ENCODE data around the gene TBC1D5. TPM values are rescaled to one million over a fixed set of nuclear protein-coding genes. Genes with fewer than 3 reads are reported as not detected.
"Not testable (repeated sequence)": the region's sequence is repeated elsewhere in the genome, so short reads cannot be mapped to it uniquely, and the experiment has no call there.

Gene TBC1D5
- total RNA-seq, 1 donor from 2014 or later = 106 TPM

DNA sequence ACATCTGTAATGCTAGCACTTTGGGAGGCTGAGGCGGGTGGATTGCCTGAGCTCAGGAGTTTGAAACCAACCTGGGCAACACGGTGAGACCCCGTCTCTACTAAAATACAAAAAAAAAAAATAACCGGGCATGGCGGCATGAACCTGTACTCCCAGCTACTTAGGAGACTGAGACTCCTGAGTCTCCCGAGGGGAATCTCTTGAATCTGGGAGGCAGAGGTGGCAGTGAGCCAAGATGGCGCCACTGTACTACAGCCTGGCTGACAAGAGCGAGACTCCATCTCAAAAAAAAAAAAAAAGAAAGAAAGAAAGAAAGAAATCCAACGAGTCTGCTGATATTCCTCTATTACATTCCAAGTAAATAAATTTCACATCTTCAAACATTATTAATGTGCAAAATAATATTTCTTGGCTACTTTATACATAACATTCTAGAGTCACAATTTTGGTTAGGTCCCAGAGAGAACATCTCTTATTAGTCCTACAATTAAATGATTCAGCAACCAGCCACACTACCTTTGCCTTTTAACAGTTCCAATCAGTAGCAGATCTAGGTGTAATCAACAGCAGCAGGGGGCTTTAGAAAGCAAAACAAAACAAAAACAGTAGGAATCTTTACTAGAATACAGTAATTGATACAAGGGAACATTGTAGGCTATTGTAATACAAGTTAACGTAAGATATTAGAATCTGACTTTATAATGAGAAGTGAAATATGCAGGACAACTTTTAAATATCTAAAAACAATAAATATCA is 195.8 kb downstream of the TBC1D5 start:
- Mint-ChIP-seq H3K9me3 (no peaks in the 10 kb centered on the region), H3K27me3 (no peaks in the 10 kb centered on the region), H3K4me1 (no peaks in the 10 kb centered on the region), H3K36me3 (ENCODE audit: low read depth) (peaks cover 34% of the 10 kb centered on the region), H3K4me3 (no peak overlapping the region), H3K27ac (no peak overlapping the region)
- TF ChIP-seq, protein P1, sequence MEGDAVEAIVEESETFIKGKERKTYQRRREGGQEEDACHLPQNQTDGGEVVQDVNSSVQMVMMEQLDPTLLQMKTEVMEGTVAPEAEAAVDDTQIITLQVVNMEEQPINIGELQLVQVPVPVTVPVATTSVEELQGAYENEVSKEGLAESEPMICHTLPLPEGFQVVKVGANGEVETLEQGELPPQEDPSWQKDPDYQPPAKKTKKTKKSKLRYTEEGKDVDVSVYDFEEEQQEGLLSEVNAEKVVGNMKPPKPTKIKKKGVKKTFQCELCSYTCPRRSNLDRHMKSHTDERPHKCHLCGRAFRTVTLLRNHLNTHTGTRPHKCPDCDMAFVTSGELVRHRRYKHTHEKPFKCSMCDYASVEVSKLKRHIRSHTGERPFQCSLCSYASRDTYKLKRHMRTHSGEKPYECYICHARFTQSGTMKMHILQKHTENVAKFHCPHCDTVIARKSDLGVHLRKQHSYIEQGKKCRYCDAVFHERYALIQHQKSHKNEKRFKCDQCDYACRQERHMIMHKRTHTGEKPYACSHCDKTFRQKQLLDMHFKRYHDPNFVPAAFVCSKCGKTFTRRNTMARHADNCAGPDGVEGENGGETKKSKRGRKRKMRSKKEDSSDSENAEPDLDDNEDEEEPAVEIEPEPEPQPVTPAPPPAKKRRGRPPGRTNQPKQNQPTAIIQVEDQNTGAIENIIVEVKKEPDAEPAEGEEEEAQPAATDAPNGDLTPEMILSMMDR (IDR thresholded peaks at IDR 0.05) = no peak
- ChIA-PET POLR2A (no interaction called here), CTCF (no interaction called here)
- no peak for DNase-seq
- no peak for ATAC-seq (ENCODE audit: low read depth)
- intact Hi-C loops (cut with micrococcal nuclease) = no loop called here

DNA sequence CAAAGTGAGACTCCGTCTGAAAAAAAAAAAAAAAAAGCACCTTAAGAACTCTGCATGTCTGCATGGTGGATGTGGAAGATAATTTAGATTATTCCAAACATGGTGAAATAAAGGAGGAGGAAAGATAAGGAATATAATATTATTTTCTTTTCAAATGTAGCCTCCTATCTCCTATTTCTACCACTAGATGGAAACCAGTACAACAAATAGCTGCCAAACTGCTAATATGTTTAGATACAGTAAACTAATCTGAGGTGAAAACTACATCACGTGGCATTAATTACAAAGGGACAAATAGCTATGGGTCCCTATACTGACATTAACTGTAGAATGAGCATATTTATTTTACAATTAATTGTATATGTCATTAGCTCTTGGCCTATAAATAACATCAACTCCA is 197.8 kb downstream of the TBC1D5 start:
- no peaks in the 10 kb centered on the region for H3K4me1 Mint-ChIP-seq
- ATAC-seq (ENCODE audit: low read depth) = no peak
- H3K4me3 Mint-ChIP-seq = no peak overlapping the region
- CTCF ChIA-PET = interaction anchor here (1.2 kb wide), 1 partner anchor 297 kb away, joined by 14 read pairs; no protein-coding TSS in a partner anchor
- peaks cover 34% of the 10 kb centered on the region for H3K36me3 Mint-ChIP-seq (ENCODE audit: low read depth)
- H3K27me3 Mint-ChIP-seq = no peaks in the 10 kb centered on the region
- H3K9me3 Mint-ChIP-seq = peaks cover 2% of the 10 kb centered on the region
- POLR2A ChIA-PET = no interaction called here
- TF ChIP-seq, protein P1 (IDR thresholded peaks at IDR 0.05) = no peak
- no peak for DNase-seq
- intact Hi-C loops (cut with micrococcal nuclease) = loop anchor here (1.0 kb wide), 1 partner anchor 297 kb away; no protein-coding TSS in a partner anchor
- no peak overlapping the region for H3K27ac Mint-ChIP-seq

DNA sequence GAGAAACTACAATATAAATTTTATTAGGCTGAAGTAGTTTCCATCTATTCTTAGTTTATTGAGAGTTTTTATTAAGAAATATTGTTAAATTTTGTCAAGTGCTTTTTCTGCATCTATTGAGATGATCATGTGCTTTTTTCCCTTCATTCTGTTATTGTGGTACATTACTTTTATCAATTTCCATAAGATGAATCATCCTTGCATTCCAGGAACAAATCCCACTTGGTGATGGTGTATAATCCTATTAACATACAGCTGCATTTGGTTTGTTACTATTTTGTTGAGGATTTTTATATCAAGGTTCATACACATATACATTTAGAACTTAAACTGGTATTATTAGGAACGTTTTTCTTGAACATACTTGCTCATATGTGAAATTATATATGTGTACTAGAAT is 199.8 kb downstream of the TBC1D5 start:
- H3K27me3 Mint-ChIP-seq = no peaks in the 10 kb centered on the region
- H3K36me3 Mint-ChIP-seq (ENCODE audit: low read depth) = peaks cover 35% of the 10 kb centered on the region
- no peak overlapping the region for H3K27ac Mint-ChIP-seq
- peaks cover 2% of the 10 kb centered on the region for H3K9me3 Mint-ChIP-seq
- DNase-seq (no peak), ATAC-seq (ENCODE audit: low read depth) (no peak)
- H3K4me3 Mint-ChIP-seq = no peak overlapping the region
- POLR2A ChIA-PET = no interaction called here
- TF ChIP-seq, protein P1 (IDR thresholded peaks at IDR 0.05) = no peak
- intact Hi-C loops (cut with micrococcal nuclease) = no loop called here
- CTCF ChIA-PET = interaction anchor here (1.0 kb wide), 1 partner anchor 299 kb away, joined by 3 read pairs; no protein-coding TSS in a partner anchor
- no peaks in the 10 kb centered on the region for H3K4me1 Mint-ChIP-seq

DNA sequence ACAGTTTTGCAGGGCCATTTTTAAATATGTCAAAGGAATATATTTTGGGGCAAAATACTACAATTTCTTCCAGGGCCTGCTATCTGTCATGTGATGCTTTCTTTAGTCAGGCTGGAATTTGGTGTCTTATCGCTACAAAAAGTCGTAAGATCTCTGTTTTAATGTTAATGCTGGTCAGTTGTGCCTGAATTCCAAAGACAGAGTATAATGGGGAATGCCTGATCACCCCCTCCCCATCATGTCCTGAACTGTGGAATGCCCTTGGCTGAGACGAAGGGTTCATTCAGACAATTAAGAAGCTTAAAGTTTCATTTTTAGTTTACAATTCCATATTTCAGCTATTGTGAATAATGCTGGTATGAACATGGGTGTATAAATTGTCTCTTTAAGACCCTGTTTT is 203.0 kb downstream of the TBC1D5 start:
- TF ChIP-seq, protein P1 (IDR thresholded peaks at IDR 0.05) = no peak
- Mint-ChIP-seq H3K36me3 (ENCODE audit: low read depth) (peaks cover 29% of the 10 kb centered on the region), H3K4me3 (no peak overlapping the region), H3K9me3 (peaks cover 2% of the 10 kb centered on the region), H3K27ac (no peak overlapping the region), H3K27me3 (no peaks in the 10 kb centered on the region), H3K4me1 (peaks cover 3% of the 10 kb centered on the region)
- ATAC-seq (ENCODE audit: low read depth) (no peak), DNase-seq (no peak)
- CTCF ChIA-PET = no interaction called here
- POLR2A ChIA-PET = no interaction called here
- intact Hi-C loops (cut with micrococcal nuclease) = no loop called here

DNA sequence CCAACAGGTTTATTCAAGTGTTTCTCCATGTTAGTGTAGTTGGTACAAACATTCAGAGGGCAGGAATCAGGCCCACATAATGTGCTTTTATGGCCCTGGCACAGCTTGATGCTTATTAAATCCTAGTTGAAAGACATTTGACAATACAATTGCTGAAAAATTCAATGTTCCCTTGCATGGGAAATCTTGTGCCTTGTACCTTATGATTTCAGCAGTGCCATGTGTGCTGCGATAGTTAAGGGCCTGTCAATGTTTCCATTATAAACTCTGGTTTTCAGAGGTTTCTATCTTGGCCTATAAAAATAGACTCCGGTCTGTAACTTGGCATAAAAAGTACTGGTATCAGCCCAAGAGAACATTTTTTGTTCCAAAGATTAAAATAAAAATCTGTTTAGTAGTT is 207.2 kb downstream of the TBC1D5 start:
- peaks cover 19% of the 10 kb centered on the region for H3K36me3 Mint-ChIP-seq (ENCODE audit: low read depth)
- H3K27ac Mint-ChIP-seq = no peak overlapping the region

DNA sequence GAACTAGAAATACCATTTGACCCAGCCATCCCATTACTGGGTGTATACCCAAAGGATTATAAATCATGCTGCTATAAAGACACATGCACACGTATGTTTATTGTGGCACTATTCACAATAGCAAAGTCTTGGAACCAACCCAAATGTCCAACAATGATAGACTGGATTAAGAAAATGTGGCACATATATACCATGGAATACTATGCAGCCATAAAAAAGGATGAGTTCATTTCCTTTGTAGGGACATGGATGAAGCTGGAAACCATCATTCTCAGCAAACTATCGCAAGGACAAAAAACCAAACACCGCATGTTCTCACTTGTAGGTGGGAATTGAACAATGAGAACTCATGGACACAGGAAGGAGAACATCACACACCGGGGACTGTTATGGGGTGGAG is 210.0 kb downstream of the TBC1D5 start:
- H3K4me3 Mint-ChIP-seq; intact Hi-C loops (cut with micrococcal nuclease); H3K27ac Mint-ChIP-seq; CTCF ChIA-PET; POLR2A ChIA-PET; DNase-seq; H3K4me1 Mint-ChIP-seq; H3K9me3 Mint-ChIP-seq; ATAC-seq (ENCODE audit: low read depth); H3K27me3 Mint-ChIP-seq: not testable (repeated sequence)
- peaks cover 21% of the 10 kb centered on the region for H3K36me3 Mint-ChIP-seq (ENCODE audit: low read depth)

More for the DNA sequence above, 207.2 kb downstream of the TBC1D5 start:
- CTCF ChIA-PET = no interaction called here
- DNase-seq (no peak), ATAC-seq (ENCODE audit: low read depth) (no peak)
- H3K27me3 Mint-ChIP-seq = no peaks in the 10 kb centered on the region
- intact Hi-C loops (cut with micrococcal nuclease) = no loop called here
- POLR2A ChIA-PET = no interaction called here
- no peak overlapping the region for H3K4me3 Mint-ChIP-seq
- TF ChIP-seq, protein P1 (IDR thresholded peaks at IDR 0.05) = no peak
- peaks cover 3% of the 10 kb centered on the region for H3K4me1 Mint-ChIP-seq
- H3K9me3 Mint-ChIP-seq = no peaks in the 10 kb centered on the region

Data from activated B cell treated with CpG ODN at 0.5 μM for 24 hours (primary cell).